PC-3 (cell line): ENCODE results near the gene DVL3. TPM values are rescaled to one million over a fixed set of nuclear protein-coding genes. Genes with fewer than 3 reads are reported as not detected.

ENCODE experiments used
- ATAC-seq: fragments of 200-7000 bp; cut with Tn5 transposase; 2 replicates; pipeline ENCODE4 v1.9.1; 2020; ENCODE audit warnings: mild to moderate bottlenecking, moderate library complexity
- BruUV-seq: library from RNA; stranded (reverse); fragments of 400-500 nt; replicated peaks from 2 replicates; lab custom pipeline; 2021; lab: Mats Ljungman, UMichigan
- CTCF ChIA-PET: fragments of 300-600 bp; sonication (Branson Sonifier 250); formaldehyde crosslinking; loops from one replicate; lab custom pipeline; 2022; ENCODE audit warnings: antibody characterized with exemption; lab: Charles Lee
- POLR2A ChIA-PET: fragments of 300-600 bp; sonication (Branson Sonifier 250); formaldehyde crosslinking; loops from one replicate; lab custom pipeline; 2022; ENCODE audit warnings: antibody characterized with exemption; ENCODE audit not compliant: unreplicated experiment; lab: Charles Lee
- DNase-seq: peaks from one replicate; pipeline ENCODE4 v3.0.0-alpha.2; 2015
- H2AFZ ChIP-seq: fragments of 300-600 bp; sonication (generic); 2 replicates; pipeline ENCODE4 v1.6.0; 2016; ENCODE audit warnings: antibody characterized with exemption, low read length
- H3F3A ChIP-seq: fragments of 300-600 bp; sonication (generic); one replicate; pipeline ENCODE4 v1.6.0; 2017; ENCODE audit warnings: antibody characterized with exemption, low read length, control low read depth, mild to moderate bottlenecking; ENCODE audit not compliant: unreplicated experiment
- H3K27ac ChIP-seq: fragments of 300-600 bp; sonication (generic); 2 replicates; pipeline ENCODE4 v1.5.1; 2016; ENCODE audit warnings: mild to moderate bottlenecking, low read length
- H3K27me3 ChIP-seq: fragments of 300-600 bp; sonication (generic); 2 replicates; pipeline ENCODE4 v1.6.1; 2016; ENCODE audit warnings: low read length, mixed read lengths
- H3K36me3 ChIP-seq: fragments of 300-600 bp; sonication (generic); 2 replicates; pipeline ENCODE4 v1.6.1; 2016; ENCODE audit warnings: low read depth, mixed run types, low read length, mixed read lengths
- H3K4me1 ChIP-seq: fragments of 300-600 bp; sonication (generic); 2 replicates; pipeline ENCODE4 v1.5.1; 2016; ENCODE audit warnings: low read length; ENCODE audit not compliant: insufficient read depth
- H3K4me2 ChIP-seq: fragments of 300-600 bp; sonication (generic); 2 replicates; pipeline ENCODE4 v1.6.0; 2016; ENCODE audit warnings: low read length
- H3K4me3 ChIP-seq: fragments of 300-600 bp; sonication (generic); 2 replicates; pipeline ENCODE4 v1.5.1; 2016; ENCODE audit warnings: mild to moderate bottlenecking, low read length, mixed read lengths
- H3K79me2 ChIP-seq: fragments of 300-600 bp; sonication (generic); 2 replicates; pipeline ENCODE4 v1.6.1; 2017; ENCODE audit warnings: low read length, mixed read lengths
- H3K9ac ChIP-seq: fragments of 300-600 bp; sonication (generic); 2 replicates; pipeline ENCODE4 v1.6.0; 2016; ENCODE audit warnings: mild to moderate bottlenecking, low read length
- H3K9me2 ChIP-seq: fragments of 300-600 bp; sonication (generic); replicated peaks from 2 replicates; pipeline ENCODE4 v1.6.1; 2016; ENCODE audit warnings: mixed run types, low read length, mixed read lengths
- H3K9me3 ChIP-seq: fragments of 300-600 bp; sonication (generic); 2 replicates; pipeline ENCODE4 v1.6.1; 2016; ENCODE audit warnings: low read length, mixed read lengths
- H4K20me1 ChIP-seq: fragments of 300-600 bp; sonication (generic); 2 replicates; pipeline ENCODE4 v1.6.1; 2016; ENCODE audit warnings: low read length, mixed read lengths
- EZH2 ChIP-seq: fragments of 300-600 bp; sonication (generic); IDR thresholded peaks from one replicate; pipeline ENCODE4 v1.6.1; 2017; ENCODE audit warnings: antibody characterized with exemption, mild to moderate bottlenecking, low read length; ENCODE audit not compliant: unreplicated experiment
- EZH2phosphoT487 ChIP-seq: fragments of 300-600 bp; sonication (generic); IDR thresholded peaks from 2 replicates; pipeline ENCODE4 v1.6.1; 2018; ENCODE audit warnings: mild to moderate bottlenecking, antibody characterized with exemption, low read length, borderline replicate concordance
- intact Hi-C: fragments of 100-400 bp; cut with micrococcal nuclease; formaldehyde crosslinking; loops from 2 replicates; pipeline ENCODE4 v1.9.0; 2023
- total RNA-seq: library from RNA; depleted of rRNA; stranded (reverse); fragments of >200 nt; gene quantifications from 2 replicates; pipeline ENCODE4 v1.2.3, GENCODE V29; 2014
- TF ChIP-seq, protein P1 (sequence below): fragments of 300-600 bp; sonication (generic); conservative IDR thresholded peaks from 2 replicates; pipeline ENCODE4 v1.5.1; 2017; ENCODE audit warnings: antibody characterized with exemption, low read depth, mild to moderate bottlenecking, low read length

DVL3 gene
- total RNA-seq, 1 experiment from 2014 or later = 50.6 TPM

DNA sequence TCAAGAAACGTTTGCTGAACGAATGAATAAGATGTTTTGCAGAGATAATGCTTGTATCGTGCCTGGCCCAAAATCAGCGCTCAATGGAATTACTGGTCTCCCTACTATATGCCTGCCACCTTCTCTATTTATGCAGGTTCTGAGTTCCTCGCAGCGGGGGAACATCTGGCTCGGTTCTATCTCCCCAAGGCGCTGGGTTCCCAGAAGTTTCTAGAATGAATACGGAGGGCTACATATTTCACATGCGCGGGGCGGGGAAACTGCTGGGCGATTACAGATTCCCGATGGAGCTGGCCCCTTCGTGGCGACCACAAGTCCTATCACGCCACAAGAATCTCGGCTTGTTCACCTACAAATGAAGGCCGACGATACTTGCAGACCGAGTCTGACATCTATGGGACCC lies 20.4 kb upstream of the DVL3 start:
- H3K79me2 ChIP-seq = peaks cover 45% of the 10 kb centered on the region
- no peak; the same call in 1 of the 2 replicates for ATAC-seq
- CTCF ChIA-PET = interaction anchor here (0.7 to 1.3 kb wide), 2 partner anchors 94 to 115 kb away, joined by 3 to 6 read pairs; partner anchors contain the start of gene EEF1AKMT4

DNA sequence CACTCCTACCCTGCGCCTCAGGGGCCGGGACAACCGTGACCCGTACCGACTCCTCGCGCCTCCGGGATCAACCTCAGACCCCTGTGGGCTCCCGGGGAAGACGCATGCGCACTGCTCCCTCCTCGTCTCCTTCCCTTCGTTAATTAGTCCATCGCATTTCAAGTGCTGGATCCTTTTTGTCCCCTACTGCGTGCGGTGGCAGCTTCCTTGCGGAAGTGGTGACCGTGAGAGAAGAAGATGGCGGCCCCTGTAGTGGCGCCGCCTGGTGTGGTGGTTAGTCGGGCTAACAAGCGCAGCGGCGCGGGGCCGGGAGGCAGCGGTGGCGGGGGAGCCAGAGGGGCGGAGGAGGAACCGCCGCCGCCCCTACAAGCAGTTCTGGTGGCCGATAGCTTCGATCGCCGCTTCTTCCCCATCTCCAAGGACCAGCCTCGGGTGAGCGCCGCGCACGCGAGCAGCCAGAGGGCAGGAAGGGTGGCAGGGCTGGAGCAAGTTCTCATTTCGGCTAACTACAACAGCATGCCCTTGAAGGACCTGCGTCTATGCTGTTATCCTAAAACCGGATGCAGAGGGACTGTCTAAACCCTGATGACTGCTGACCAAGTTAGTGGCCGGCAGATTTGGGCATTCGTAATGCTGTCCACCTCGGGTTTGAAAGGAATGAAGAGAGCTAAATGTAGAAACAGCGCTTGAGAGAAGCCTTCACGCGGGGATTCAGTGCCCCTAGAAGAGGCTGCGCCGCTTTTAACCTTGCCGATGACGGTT lies 19.8 kb upstream of the DVL3 start, which contains the start of gene EIF2B5:
Gene EIF2B5, plus strand, starts transcription at position 210 of the 762 bp plus-strand sequence. Its CDS starts 28 bp downstream, at position 238.
- BruUV-seq = TSS peak; percentile 53
- CTCF ChIA-PET = interaction anchor here (0.7 kb wide), 1 partner anchor 95 kb away, joined by 3 read pairs; no protein-coding TSS in a partner anchor

More for the DNA sequence above, 20.4 kb upstream of the DVL3 start:
- Histone ChIP-seq H3K27ac (peak overlapping the region; percentile 93), H4K20me1 (no peaks in the 10 kb centered on the region; the same call in 1 of the 2 replicates), H3K4me2 (peak overlapping the region; percentile 89), H3K27me3 (no peaks in the 10 kb centered on the region), H3K4me3 (peak overlapping the region; percentile 79), H3K9ac (peak overlapping the region; percentile 95), H2AFZ (peak overlapping the region; percentile 92), H3K9me3 (no peaks in the 10 kb centered on the region), H3K4me1 (peaks cover 27% of the 10 kb centered on the region), H3F3A (no peaks in the 10 kb centered on the region), H3K9me2 (no peaks in the 10 kb centered on the region), H3K36me3 (peaks cover 4% of the 10 kb centered on the region; the same call in 1 of the 2 replicates)
- no peak for DNase-seq
- BruUV-seq = TSS peak; percentile 81
- TF ChIP-seq EZH2 (no peak), EZH2phosphoT487 (no peak)
- POLR2A ChIA-PET = interaction anchor here (0.6 to 1.0 kb wide), 3 partner anchors 24 to 290 kb away, joined by 3 to 4 read pairs (median 3); no protein-coding TSS in a partner anchor
- intact Hi-C loops = loop anchor here (1.0 to 5.0 kb wide), 5 partner anchors 21 to 237 kb away; partner anchors contain the start of genes ABCC5, AP2M1 and DVL3

DNA sequence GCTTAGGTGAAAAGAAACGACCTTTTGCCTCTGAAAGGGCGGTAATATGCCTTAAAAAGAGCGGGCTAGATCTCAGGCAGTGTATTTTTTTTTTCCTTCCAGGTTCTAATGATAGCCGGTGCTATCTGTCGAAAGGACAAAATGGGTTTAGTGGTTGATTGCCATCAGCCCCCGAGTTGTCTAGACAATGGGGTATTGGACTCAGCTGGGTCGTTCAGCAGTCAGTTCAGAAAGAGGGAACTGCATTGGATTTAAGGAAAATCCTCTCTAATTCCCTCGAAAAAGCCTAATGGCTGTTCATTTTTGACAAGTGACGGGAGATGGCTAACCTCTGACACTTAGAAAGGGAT lies 19.3 kb upstream of the DVL3 start:
- TF ChIP-seq EZH2phosphoT487 (no peak), EZH2 (no peak)
- TF ChIP-seq, protein P1, sequence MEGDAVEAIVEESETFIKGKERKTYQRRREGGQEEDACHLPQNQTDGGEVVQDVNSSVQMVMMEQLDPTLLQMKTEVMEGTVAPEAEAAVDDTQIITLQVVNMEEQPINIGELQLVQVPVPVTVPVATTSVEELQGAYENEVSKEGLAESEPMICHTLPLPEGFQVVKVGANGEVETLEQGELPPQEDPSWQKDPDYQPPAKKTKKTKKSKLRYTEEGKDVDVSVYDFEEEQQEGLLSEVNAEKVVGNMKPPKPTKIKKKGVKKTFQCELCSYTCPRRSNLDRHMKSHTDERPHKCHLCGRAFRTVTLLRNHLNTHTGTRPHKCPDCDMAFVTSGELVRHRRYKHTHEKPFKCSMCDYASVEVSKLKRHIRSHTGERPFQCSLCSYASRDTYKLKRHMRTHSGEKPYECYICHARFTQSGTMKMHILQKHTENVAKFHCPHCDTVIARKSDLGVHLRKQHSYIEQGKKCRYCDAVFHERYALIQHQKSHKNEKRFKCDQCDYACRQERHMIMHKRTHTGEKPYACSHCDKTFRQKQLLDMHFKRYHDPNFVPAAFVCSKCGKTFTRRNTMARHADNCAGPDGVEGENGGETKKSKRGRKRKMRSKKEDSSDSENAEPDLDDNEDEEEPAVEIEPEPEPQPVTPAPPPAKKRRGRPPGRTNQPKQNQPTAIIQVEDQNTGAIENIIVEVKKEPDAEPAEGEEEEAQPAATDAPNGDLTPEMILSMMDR = no peak
- Histone ChIP-seq H3K4me1 (peaks cover 27% of the 10 kb centered on the region), H2AFZ (peak overlapping the region; percentile 92), H3K79me2 (peaks cover 45% of the 10 kb centered on the region), H3K4me3 (peak overlapping the region; percentile 79), H3K27me3 (no peaks in the 10 kb centered on the region), H4K20me1 (no peaks in the 10 kb centered on the region; the same call in 1 of the 2 replicates), H3K36me3 (peaks cover 14% of the 10 kb centered on the region; the same call in 1 of the 2 replicates), H3K9me2 (no peaks in the 10 kb centered on the region), H3F3A (no peaks in the 10 kb centered on the region), H3K9ac (peak overlapping the region; percentile 95), H3K9me3 (no peaks in the 10 kb centered on the region), H3K4me2 (peak overlapping the region; percentile 89), H3K27ac (peak overlapping the region; percentile 93)
- POLR2A ChIA-PET = no interaction called here
- CTCF ChIA-PET = no interaction called here
- intact Hi-C loops = loop anchor here (2.0 kb wide), 1 partner anchor 119 kb away; the partner anchor contains the start of gene ABCC5
- no peak for DNase-seq
- ATAC-seq = no peak
- BruUV-seq = no TSS peak

More for the DNA sequence above, 19.8 kb upstream of the DVL3 start, which contains the start of gene EIF2B5:
- Histone ChIP-seq H3K9me3 (no peaks in the 10 kb centered on the region), H3K36me3 (peaks cover 9% of the 10 kb centered on the region; the same call in 1 of the 2 replicates), H2AFZ (peak within 1 kb of the TSS; percentile 92), H3F3A (no peaks in the 10 kb centered on the region), H4K20me1 (no peaks in the 10 kb centered on the region; the same call in 1 of the 2 replicates), H3K79me2 (peaks cover 45% of the 10 kb centered on the region), H3K27ac (peak within 1 kb of the TSS; percentile 93), H3K27me3 (no peaks in the 10 kb centered on the region), H3K9ac (peak within 1 kb of the TSS; percentile 95), H3K4me1 (peaks cover 27% of the 10 kb centered on the region), H3K4me3 (peak within 1 kb of the TSS; percentile 79), H3K4me2 (peak within 1 kb of the TSS; percentile 89), H3K9me2 (no peaks in the 10 kb centered on the region)
- no peak for TF ChIP-seq EZH2phosphoT487
- TF ChIP-seq, protein P1 = peak; percentile 52
- peak; percentile 87 for DNase-seq
- intact Hi-C loops = loop anchor here (2.0 kb wide), 1 partner anchor 119 kb away; the partner anchor contains the start of gene ABCC5
- POLR2A ChIA-PET = interaction anchor here (0.8 to 1.0 kb wide), 2 partner anchors 96 to 291 kb away, joined by 3 to 4 read pairs; no protein-coding TSS in a partner anchor
- peak; percentile 63 for ATAC-seq
